Endothelial cell of umbilical vein (primary cell): ENCODE results near the gene CD99L2. TPM values are rescaled to one million over a fixed set of nuclear protein-coding genes. Genes with fewer than 3 reads are reported as not detected.

Source experiments
- BruUV-seq: library from RNA; stranded (reverse); fragments of 400-500 nt; replicated peaks from 2 replicates; lab custom pipeline; 2021; lab: Mats Ljungman, UMichigan
- CTCF ChIA-PET: fragments of 300-600, 350-600 bp; sonication (Branson Sonifier 250); formaldehyde crosslinking; loops from one replicate; lab custom pipeline; 2021; ENCODE audit warnings: antibody characterized with exemption, inconsistent platforms; lab: Charles Lee
- POLR2A ChIA-PET: fragments of 300-600, 350-600 bp; sonication (Branson Sonifier 250); formaldehyde crosslinking; loops from one replicate; lab custom pipeline; 2021; ENCODE audit warnings: antibody characterized with exemption, inconsistent platforms; lab: Charles Lee
- DNase-seq: peaks from one replicate; pipeline ENCODE4 v3.0.0-alpha.2; 2011; ENCODE audit warnings: low read depth, low spot score
- FAIRE-seq: peaks from 2 replicates; lab custom pipeline; 2011; peaks lifted over from hg19 to GRCh38; lab: Jason Lieb, UNC
- H2AFZ ChIP-seq: 2 replicates; pipeline ENCODE4 v1.6.0; 2012; ENCODE audit warnings: low read depth, low read length, control low read depth, inconsistent platforms
- H3K27ac ChIP-seq: 2 replicates; pipeline ENCODE4 v1.5.1; 2011; ENCODE audit warnings: low read depth, mild to moderate bottlenecking, control low read depth, low read length, moderate library complexity; ENCODE audit not compliant: insufficient read depth
- H3K27me3 ChIP-seq, 2 experiments: 2 replicates each; pipeline versions ENCODE4 v1.6.0 to v1.6.1; 2011; ENCODE audit warnings: low read length in 2 of 2, mixed read lengths in 1 of 2; ENCODE audit not compliant: control insufficient read depth in 2 of 2, insufficient read depth in 2 of 2
- H3K36me3 ChIP-seq, 2 experiments: 2 replicates in 1 of 2; 3 replicates in 1 of 2; pipeline ENCODE4 v1.5.1; 2011; ENCODE audit warnings: low read length in 2 of 2, mild to moderate bottlenecking in 1 of 2, moderate library complexity in 1 of 2; ENCODE audit not compliant: control insufficient read depth in 2 of 2, insufficient read depth in 2 of 2; ENCODE audit errors: extremely low read depth in 1 of 2
- H3K4me1 ChIP-seq: 3 replicates; pipeline ENCODE4 v1.5.1; 2011; ENCODE audit warnings: mild to moderate bottlenecking, low read length; ENCODE audit not compliant: control insufficient read depth, insufficient read depth; ENCODE audit errors: extremely low read depth
- H3K4me2 ChIP-seq: 2 replicates; pipeline ENCODE4 v1.6.1; 2011; ENCODE audit warnings: low read length, control low read depth, mixed read lengths; ENCODE audit not compliant: insufficient read depth
- H3K4me3 ChIP-seq, 3 experiments: fragments of 200-600 bp in 1 of 3; sonication (generic), shearing (Covaris generic) in 1 of 3; replicated peaks in 1 of 3; 2 replicates each; pipeline ENCODE4 v1.5.1; 2011 to 2016; ENCODE audit warnings: control low read depth in 3 of 3, low read length in 3 of 3, mild to moderate bottlenecking in 2 of 3, inconsistent platforms in 1 of 3, low read depth in 1 of 3, moderate library complexity in 1 of 3; ENCODE audit not compliant: insufficient read depth in 1 of 3
- H3K79me2 ChIP-seq: 2 replicates; pipeline ENCODE4 v1.6.0; 2012; ENCODE audit warnings: low read length, inconsistent platforms; ENCODE audit not compliant: control insufficient read depth, insufficient read depth
- H3K9ac ChIP-seq: replicated peaks from 2 replicates; pipeline ENCODE3; 2011; ENCODE audit warnings: low read length, control low read depth; ENCODE audit not compliant: insufficient read depth; ENCODE audit errors: extremely low read depth
- H3K9me1 ChIP-seq: replicated peaks from 3 replicates; pipeline ENCODE4 v1.6.0; 2011; ENCODE audit warnings: mild to moderate bottlenecking, low read length; ENCODE audit not compliant: control insufficient read depth, insufficient read depth; ENCODE audit errors: extremely low read depth
- H3K9me3 ChIP-seq: replicated peaks from 2 replicates; pipeline ENCODE4 v1.5.1; 2012; ENCODE audit warnings: low read length, inconsistent platforms; ENCODE audit not compliant: control insufficient read depth, insufficient read depth
- H4K20me1 ChIP-seq: replicated peaks from 2 replicates; pipeline ENCODE3; 2011; ENCODE audit warnings: mild to moderate bottlenecking, low read length; ENCODE audit not compliant: control insufficient read depth, insufficient read depth; ENCODE audit errors: extremely low read depth
- CTCF ChIP-seq, 2 donors: IDR thresholded peaks; 1 replicate in 1 of 2; 2 replicates in 1 of 2; pipeline ENCODE4 v1.5.1; 2011; ENCODE audit warnings: low read length in 2 of 2, mild to moderate bottlenecking in 2 of 2, moderate library complexity in 2 of 2, control low read depth in 1 of 2, inconsistent platforms in 1 of 2, low read depth in 1 of 2; ENCODE audit not compliant: insufficient read depth in 1 of 2; ENCODE audit errors: extremely low read depth in 1 of 2
- EZH2 ChIP-seq: IDR thresholded peaks from 2 replicates; pipeline ENCODE4 v1.6.1; 2012; ENCODE audit warnings: borderline replicate concordance, low read depth, mild to moderate bottlenecking, moderate library complexity, low read length, inconsistent platforms; ENCODE audit not compliant: severe bottlenecking
- FOS ChIP-seq: IDR thresholded peaks from 2 replicates; pipeline ENCODE4 v1.6.1; 2011; ENCODE audit warnings: mild to moderate bottlenecking, low read length, moderate library complexity, borderline replicate concordance; ENCODE audit not compliant: insufficient read depth
- GATA2 ChIP-seq: IDR thresholded peaks from 2 replicates; pipeline ENCODE4 v1.7.0; 2011; ENCODE audit warnings: low read depth, mild to moderate bottlenecking, moderate library complexity, mixed read lengths, low read length; ENCODE audit not compliant: insufficient read length, insufficient read depth
- JUN ChIP-seq: IDR thresholded peaks from 2 replicates; pipeline ENCODE4 v1.6.1; 2011; ENCODE audit warnings: borderline replicate concordance, low read depth; ENCODE audit not compliant: insufficient read length, insufficient read depth
- MAX ChIP-seq: IDR thresholded peaks from 2 replicates; pipeline ENCODE4 v1.6.1; 2011; ENCODE audit not compliant: insufficient read depth, insufficient read length
- MYC ChIP-seq: IDR thresholded peaks from one replicate; pipeline ENCODE4 v1.6.1; 2011; ENCODE audit warnings: mild to moderate bottlenecking, low read depth, low read length
- POLR2A ChIP-seq: IDR thresholded peaks from 2 replicates; pipeline ENCODE4 v1.6.1; 2012; ENCODE audit warnings: low read depth, mild to moderate bottlenecking, control low read depth, low read length
- POLR2AphosphoS5 ChIP-seq: IDR thresholded peaks from 2 replicates; pipeline ENCODE4 v1.6.1; 2012; ENCODE audit warnings: low read depth, mild to moderate bottlenecking, control low read depth, low read length, moderate library complexity; ENCODE audit not compliant: insufficient read depth
- dilution Hi-C: fragments of 300-500 bp; cut with MboI; formaldehyde crosslinking; loops from one replicate; pipeline ENCODE4 v1.15.0; 2019; ENCODE audit warnings: low sequenced_read_pairs; ENCODE audit not compliant: extremely low pct_ligation_motif_present
- intact Hi-C: fragments of 100-400 bp; cut with micrococcal nuclease; formaldehyde crosslinking; loops from one replicate; pipeline ENCODE4 v1.10.0; 2022
- polyA plus RNA-seq, 4 experiments: library from polyadenylated mRNA; depleted of rRNA in 3 of 4; stranded (reverse) in 3 of 4; unstranded in 1 of 4; fragments of >200 nt; gene quantifications; 2 replicates each; pipeline versions ENCODE4 v1.2.1 to v1.2.3, GENCODE V29; 2011 to 2012; ENCODE audit warnings: missing spikeins in 1 of 4
- total RNA-seq: library from RNA; stranded (reverse); gene quantifications from 2 replicates; pipeline ENCODE4 v1.2.3, GENCODE V29; 2021

CD99L2 gene
- total and polyA plus RNA-seq, 2 donors (not counting 3 experiments of a cell fraction or from before 2014, with no cell fraction given) = 33.2 to 43.4 TPM

- Histone ChIP-seq H3K4me1 (no peaks in the 10 kb centered on the region), H4K20me1 (no peaks in the 10 kb centered on the region), H3K79me2 (no peaks in the 10 kb centered on the region), H3K36me3 (no peaks in the 10 kb centered on the region), H3K4me2 (no peak overlapping the region), H3K27me3 (no peaks in the 10 kb centered on the region), H3K9me1 (no peaks in the 10 kb centered on the region), H3K4me3 (no peak overlapping the region), H3K9me3 (no peaks in the 10 kb centered on the region), H3K27ac (no peak overlapping the region), H2AFZ (no peak overlapping the region), H3K9ac (no peak overlapping the region)
- no TSS peak for BruUV-seq
- dilution Hi-C loops (no loop called here), intact Hi-C loops (no loop called here)
- POLR2A ChIA-PET = no interaction called here
- CTCF ChIA-PET = no interaction called here
- DNase-seq (no peak), FAIRE-seq (no peak)
- TF ChIP-seq POLR2A (no peak), MAX (no peak), JUN (no peak), MYC (no peak), EZH2 (no peak), GATA2 (no peak), CTCF (IDR thresholded peaks at IDR 0.05; ENCODE audit: extremely low read depth in 1 of 2, insufficient read depth in 1 of 2, low read depth in 1 of 2, low read length in 2 of 2) (no peak), POLR2AphosphoS5 (no peak), FOS (no peak)
These were observed 28.3 kb upstream of the CD99L2 start for GRCh38 chrX:150926791-150927190.
